ENCODE results near the gene HSD17B8. TPM values are rescaled to one million over a fixed set of nuclear protein-coding genes. Genes with fewer than 3 reads are reported as not detected.

HSD17B8 gene
- total RNA-seq, 1 experiment from 2014 or later = 22.0 TPM

DNA sequence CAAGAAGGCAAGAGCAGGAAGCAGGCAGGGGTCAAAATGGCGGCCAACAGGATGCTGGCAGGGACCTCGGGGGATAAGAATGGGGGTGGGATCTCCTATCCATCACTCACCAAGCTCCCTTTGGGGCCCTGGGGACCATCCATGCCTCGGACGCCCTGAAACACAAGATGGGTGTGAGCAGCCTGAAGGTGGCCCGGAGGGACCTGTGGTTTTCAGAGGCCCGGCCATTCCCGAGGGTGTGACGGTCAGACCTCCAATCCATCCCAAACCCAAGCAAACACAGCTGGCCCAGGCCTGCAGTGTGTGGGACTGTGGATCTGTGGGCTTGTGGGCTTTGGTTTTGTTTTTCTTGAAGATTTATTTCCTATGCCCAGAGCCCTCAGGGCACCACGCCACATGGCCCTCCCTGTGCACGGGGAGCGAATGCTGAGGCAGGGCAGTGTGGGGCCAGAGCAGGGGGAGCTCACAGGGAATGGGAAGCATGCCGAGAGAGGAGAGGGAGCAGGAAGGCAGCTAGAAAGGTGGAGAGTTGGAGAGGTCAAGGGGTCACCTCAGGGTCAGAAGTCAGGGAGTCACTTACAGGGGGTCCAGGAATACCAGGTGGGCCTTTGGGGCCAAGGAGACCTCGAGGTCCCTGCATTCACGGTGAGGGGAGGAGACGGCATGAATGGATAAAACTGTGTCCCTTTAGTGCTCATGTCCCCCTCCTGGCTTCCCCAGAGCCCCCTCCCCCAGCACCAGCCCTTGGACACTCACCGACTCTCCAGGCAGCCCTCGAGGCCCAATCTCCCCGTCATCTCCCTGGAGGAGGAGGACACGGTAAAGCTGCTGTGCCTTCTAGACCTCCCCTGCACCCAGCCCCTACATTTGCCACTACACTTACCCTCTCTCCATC is 26.7 kb upstream of the HSD17B8 start:
- Histone ChIP-seq H3K4me1 (ENCODE audit: control insufficient read depth in 1 of 2, insufficient read depth in 2 of 2, low read length in 2 of 2) (no peaks in the 10 kb centered on the region), H3K36me3 (ENCODE audit: control insufficient read depth in 1 of 2, insufficient read depth in 2 of 2, low read length in 2 of 2) (no peaks in the 10 kb centered on the region), H3K9ac (ENCODE audit: low read length) (no peak overlapping the region), H3K4me3 (replicated peaks in 1 of 2; ENCODE audit: low read depth in 1 of 2, low read length in 2 of 2) (no peak overlapping the region), H2AFZ (ENCODE audit: low read depth, low read length, poor library complexity, severe bottlenecking) (no peak overlapping the region), H3K9me3 (ENCODE audit: control insufficient read depth in 1 of 2, insufficient read depth in 1 of 2, low read depth in 1 of 2, low read length in 2 of 2) (no peaks in the 10 kb centered on the region), H3K27ac (ENCODE audit: low read depth, low read length) (no peak overlapping the region), H3K4me2 (ENCODE audit: low read length) (no peak overlapping the region), H3K9me2 (ENCODE audit: insufficient read depth) (no peaks in the 10 kb centered on the region), H3K79me2 (ENCODE audit: insufficient read depth, low read length) (no peaks in the 10 kb centered on the region), H4K20me1 (ENCODE audit: insufficient read depth) (no peaks in the 10 kb centered on the region), H3K27me3 (ENCODE audit: insufficient read depth, low read length) (no peaks in the 10 kb centered on the region)
- no TSS peak for BruUV-seq (replicated peaks)
- RAD21 ChIA-PET (ENCODE audit: low non-redundant PET in 1 of 2, low total read pairs in 2 of 2, uncharacterized antibody in 2 of 2, unreplicated experiment in 2 of 2) = no interaction called here
- DNase-seq (ENCODE audit: low read depth, low spot score) (no peak), ATAC-seq (no peak)
- POLR2A ChIA-PET = no interaction called here
- intact Hi-C loops (cut with micrococcal nuclease) = no loop called here
- CTCF ChIA-PET = no interaction called here
- TF ChIP-seq FOSL1 (IDR thresholded peaks at IDR 0.05; ENCODE audit: low read depth) = no peak
- TF ChIP-seq SRF (IDR thresholded peaks at IDR 0.05; ENCODE audit: low read depth) = no peak
- no peak for TF ChIP-seq RAD21 (IDR thresholded peaks at IDR 0.05; ENCODE audit: low read depth)
- no peak for TF ChIP-seq EGR1 (IDR thresholded peaks at IDR 0.05; ENCODE audit: low read depth)
- TF ChIP-seq EZH2 (IDR thresholded peaks at IDR 0.05) = no peak

DNA sequence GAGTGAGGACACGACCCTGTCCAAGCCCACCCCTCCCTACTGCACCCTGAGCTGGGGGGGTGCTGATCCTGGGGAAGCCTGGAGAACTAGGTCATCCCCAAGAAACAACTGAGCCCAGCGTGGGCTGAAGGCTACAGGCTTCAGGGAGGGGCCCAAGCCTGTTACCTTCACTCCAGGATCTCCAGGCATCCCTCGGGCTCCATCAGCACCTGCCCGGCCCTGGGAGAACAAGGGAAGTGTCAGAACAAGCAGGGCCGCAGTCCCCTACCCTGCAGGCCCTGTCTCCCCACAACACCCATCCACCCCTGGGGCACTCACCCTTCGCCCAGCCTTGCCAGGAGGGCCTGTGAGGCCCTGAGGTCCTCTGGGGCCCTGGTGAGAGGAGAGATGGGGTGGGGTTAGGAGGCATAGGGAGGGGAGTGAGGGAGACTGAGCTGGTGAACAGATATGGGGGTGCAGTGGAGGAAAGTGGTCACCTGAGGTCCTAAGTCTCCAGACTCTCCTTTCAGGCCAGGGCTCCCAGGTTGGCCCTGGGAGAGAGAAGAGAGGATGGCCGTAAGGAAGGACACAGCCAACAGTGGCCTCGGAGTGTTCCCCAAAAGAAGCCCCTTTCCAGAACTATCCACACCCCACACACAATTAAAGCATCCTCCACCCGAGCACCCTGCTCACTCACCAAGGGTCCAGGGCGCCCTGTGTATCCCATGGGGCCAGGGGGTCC is 25.5 kb upstream of the HSD17B8 start:
- no peaks in the 10 kb centered on the region for H3K36me3 ChIP-seq (ENCODE audit: control insufficient read depth in 1 of 2, insufficient read depth in 2 of 2, low read length in 2 of 2)
- TF ChIP-seq CEBPB (IDR thresholded peaks at IDR 0.05; ENCODE audit: low read depth) = no peak
- no peak for TF ChIP-seq TCF7L2 (IDR thresholded peaks at IDR 0.05; ENCODE audit: borderline replicate concordance, extremely low read depth, insufficient read depth, insufficient read length)
- TF ChIP-seq RAD21 (IDR thresholded peaks at IDR 0.05; ENCODE audit: low read depth) = no peak
- TF ChIP-seq FOSL1 (IDR thresholded peaks at IDR 0.05; ENCODE audit: low read depth) = no peak
- TF ChIP-seq CBX3 (IDR thresholded peaks at IDR 0.05; ENCODE audit: low read depth) = no peak
- no peak overlapping the region for H3K27ac ChIP-seq (ENCODE audit: low read depth, low read length)
- CTCF ChIA-PET = no interaction called here
- H3K9ac ChIP-seq (ENCODE audit: low read length) = no peak overlapping the region
- DNase-seq (ENCODE audit: low read depth, low spot score) = no peak
- H4K20me1 ChIP-seq (ENCODE audit: insufficient read depth) = no peaks in the 10 kb centered on the region
- no peak for ATAC-seq
- BruUV-seq (replicated peaks) = no TSS peak
- no peaks in the 10 kb centered on the region for H3K79me2 ChIP-seq (ENCODE audit: insufficient read depth, low read length)
- POLR2A ChIA-PET = no interaction called here
- no peak overlapping the region for H3K4me3 ChIP-seq (replicated peaks in 1 of 2; ENCODE audit: low read depth in 1 of 2, low read length in 2 of 2)
- H3K27me3 ChIP-seq (ENCODE audit: insufficient read depth, low read length) = no peaks in the 10 kb centered on the region
- RAD21 ChIA-PET (ENCODE audit: low non-redundant PET in 1 of 2, low total read pairs in 2 of 2, uncharacterized antibody in 2 of 2, unreplicated experiment in 2 of 2) = no interaction called here
- H3K9me3 ChIP-seq (ENCODE audit: control insufficient read depth in 1 of 2, insufficient read depth in 1 of 2, low read depth in 1 of 2, low read length in 2 of 2) = no peaks in the 10 kb centered on the region
- no peaks in the 10 kb centered on the region for H3K9me2 ChIP-seq (ENCODE audit: insufficient read depth)
- intact Hi-C loops (cut with micrococcal nuclease) = no loop called here
- peaks cover 0 to 7% of the 10 kb centered on the region in 2 experiments; a peak in 2 of 4 replicates for H3K4me1 ChIP-seq (ENCODE audit: control insufficient read depth in 1 of 2, insufficient read depth in 2 of 2, low read length in 2 of 2)
- H2AFZ ChIP-seq (ENCODE audit: low read depth, low read length, poor library complexity, severe bottlenecking) = no peak overlapping the region
- H3K4me2 ChIP-seq (ENCODE audit: low read length) = no peak overlapping the region

Data from HCT116 (cell line).